NCI-H1694 treated with DMSO at 0.1 percent for 48 hours (cell line): ENCODE results near the gene SLC25A21.
"Not testable (repeated sequence)": the region's sequence is repeated elsewhere in the genome, so short reads cannot be mapped to it uniquely, and the experiment has no call there.

Experiments used
- DNase-seq: peaks from one replicate; lab custom pipeline; 2025; lab: John Stamatoyannopoulos, UW

Gene SLC25A21

DNA sequence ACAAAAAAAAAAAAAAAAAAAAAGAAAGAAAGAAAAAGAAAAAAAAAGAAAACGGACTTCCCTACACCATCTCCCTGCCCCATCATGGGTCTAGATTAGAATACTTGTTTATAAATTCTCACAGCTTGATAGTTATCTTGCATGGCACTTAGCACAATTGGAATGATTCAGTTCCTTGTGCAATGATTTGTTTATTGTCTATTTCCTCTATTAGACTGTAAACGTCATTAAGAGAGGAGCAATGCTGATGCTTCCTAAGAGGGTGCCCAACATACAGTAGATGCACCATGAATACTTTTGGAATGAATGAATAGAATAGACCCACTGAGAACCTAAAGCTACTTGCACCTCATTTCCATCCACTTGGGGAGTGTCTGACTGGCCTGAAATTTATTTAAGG, 469.9 kb downstream of the SLC25A21 start:
- DNase-seq: no peak

DNA sequence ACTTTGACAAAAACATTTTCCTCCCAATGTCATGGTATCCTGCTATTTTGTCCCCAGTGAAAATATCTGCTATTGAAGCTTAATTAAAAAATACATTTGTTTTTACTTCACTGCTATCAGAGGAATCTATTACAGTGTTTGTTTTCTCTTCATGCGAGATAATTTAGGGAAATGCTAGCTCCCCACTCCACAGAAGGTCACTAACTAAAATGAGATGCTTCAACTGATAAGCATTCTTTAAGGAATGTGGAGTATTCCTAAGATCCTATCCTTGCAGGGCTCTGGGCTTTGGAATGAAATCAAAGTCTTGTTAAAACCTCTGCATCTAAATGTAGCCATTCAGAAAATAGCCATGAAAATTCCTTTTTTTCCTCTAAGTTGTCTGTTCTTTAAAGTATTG, 471.3 kb downstream of the SLC25A21 start:
- DNase-seq: no peak

DNA sequence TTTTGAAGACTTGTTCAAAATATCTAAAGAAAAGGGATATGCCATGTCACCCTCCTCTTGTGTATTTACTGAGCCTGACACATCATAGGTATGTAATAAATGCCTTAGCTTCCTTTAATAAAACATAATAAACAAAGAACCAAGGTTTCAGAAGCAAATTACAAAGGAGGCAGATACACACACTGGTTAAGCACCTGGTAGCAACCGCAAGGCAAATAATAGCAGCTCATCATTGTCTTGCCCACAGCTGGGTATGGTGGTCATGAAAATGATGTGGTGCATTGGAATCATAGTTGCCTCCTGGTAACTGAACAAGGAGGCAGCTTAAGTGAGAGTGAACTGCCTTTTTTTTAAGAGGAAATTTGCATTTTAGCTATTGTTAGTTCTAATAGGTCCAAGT, 471.8 kb downstream of the SLC25A21 start:
- DNase-seq: no peak

DNA sequence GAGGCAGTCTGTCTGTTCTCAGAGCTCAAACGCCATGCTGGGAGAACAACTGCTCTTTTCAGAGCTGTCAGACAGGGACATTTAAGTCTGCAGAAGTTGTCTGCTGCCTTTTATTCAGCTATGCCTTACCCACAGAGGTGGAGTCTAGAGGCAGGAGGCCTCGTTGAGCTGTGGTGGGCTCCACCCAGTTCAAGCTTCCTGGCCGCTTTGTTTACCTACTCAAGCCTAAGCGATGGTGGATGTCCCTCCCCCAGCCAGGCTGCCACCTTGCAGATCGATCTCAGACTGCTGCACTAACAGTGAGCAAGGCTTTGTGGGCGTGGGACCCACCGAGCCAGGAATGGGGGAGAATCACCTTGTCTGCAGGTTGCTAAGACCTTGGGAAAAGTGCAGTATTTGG, 473.0 kb downstream of the SLC25A21 start:
- DNase-seq: not testable (repeated sequence)

DNA sequence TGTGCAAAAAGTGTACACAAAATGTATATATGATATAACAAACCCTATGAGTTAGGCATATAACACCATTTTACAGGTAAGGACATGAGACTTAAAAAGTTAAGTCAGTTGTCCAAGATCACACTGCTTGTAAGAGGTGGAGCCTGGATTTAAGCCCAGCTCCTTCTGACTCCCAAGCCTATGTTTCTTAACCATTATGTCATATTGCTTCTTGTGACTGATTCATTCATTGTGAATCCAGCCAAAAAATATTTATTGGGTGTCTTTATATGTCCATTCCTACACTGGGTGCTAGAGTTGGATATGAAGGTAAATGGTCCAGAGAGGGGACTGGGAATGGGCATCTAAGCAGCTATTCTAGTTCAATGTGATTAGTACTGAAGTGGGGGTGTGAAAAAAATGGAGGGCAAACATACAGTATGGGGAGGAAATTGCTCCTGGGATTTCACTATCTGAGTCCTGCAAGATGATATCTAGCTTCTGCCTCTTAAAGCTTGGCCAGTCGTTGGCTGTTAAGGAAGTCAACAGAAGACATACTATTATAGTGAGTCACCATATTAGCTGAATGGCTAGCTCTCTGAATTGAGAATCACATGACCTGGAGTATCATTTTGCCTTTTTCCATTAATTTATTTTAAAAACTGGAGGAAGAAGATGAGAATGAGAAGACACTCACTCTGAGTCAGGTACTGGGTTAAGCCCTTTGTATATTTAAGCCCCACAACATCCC, 481.9 kb downstream of the SLC25A21 start:
- DNase-seq: no peak

DNA sequence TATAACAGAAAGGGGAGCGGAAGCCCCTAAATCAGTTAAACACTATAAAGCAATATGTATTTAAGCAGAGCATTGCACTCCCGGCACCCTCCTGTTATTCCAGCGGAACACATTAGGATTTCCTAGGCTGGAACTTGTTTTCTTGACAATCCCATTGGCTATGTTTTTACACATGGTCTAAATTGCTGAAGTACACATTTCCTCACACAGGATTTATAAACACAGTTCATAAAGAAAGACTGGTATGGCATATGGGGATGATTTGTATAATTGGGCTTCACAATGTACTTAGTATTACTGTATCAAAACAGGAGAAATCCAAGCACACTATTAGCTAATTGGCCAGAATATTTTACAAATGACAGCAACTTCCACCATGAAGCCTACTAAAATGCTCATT, 487.5 kb downstream of the SLC25A21 start:
- DNase-seq: no peak

DNA sequence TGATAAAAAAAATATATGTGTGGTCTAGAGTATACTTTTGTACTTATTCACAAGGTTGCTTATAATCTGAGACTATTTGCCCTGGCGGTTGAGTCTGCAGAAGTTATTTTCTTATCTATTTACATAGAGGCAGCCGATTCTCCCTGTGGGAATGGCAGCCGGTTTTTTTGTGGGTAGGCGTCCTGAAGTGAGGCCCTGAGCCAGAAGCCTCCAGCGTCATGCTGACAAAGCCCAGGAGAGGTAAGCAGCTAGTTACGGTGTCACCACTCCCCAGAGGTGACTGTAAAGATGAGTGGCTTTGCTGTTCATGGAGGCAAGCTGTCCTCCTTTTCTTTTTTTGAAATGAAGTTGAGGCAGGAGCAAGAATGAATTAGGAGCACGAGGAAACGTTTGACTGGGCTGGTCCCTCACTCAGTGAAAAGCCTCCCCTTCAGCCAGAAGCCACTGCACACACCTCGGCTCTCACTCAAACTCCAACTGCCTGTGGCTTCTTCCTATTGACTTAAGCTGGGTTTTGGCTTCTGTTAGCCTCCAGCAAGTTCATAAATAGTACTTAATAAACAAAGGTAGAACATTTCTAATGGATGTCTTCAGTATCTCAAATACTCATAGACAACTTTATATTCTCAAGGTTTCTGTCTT, 489.2 kb downstream of the SLC25A21 start:
- DNase-seq: no peak

DNA sequence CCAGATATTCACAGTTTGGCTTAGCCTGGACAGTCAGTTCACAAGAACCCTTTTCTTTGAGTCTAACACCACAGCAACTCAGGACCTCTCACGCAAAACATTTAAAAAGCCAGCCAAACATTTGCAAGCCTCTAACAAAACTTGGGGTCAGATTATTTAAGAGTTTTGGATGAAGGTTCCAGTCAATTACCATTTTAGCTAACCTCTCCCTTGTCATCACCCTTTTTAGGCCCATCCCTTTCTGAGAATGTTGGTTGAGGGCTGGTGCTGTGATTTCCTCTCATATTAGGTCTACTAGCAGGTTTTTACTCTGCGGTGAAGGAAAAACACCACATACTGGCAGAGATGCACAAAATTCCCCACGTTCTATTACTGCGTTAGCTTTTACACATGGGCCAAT, 490.1 kb downstream of the SLC25A21 start:
- DNase-seq: no peak

DNA sequence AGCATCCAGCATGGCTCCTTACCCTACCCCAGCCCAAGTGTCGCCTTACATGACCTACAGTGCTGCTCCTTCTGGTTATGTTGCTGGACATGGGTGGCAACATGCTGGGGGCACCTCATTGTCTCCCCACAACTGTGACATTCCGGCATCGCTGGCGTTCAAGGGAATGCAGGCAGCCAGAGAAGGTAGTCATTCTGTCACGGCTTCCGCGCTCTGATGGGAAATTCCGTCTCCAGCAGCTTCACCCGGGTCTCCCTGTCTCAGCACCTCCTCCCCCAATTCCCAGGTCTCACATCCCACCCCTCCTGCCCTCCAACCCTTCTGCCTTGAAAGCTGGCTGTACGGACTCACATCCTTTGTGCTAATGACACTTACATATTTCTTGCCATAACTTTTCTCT, 496.2 kb downstream of the SLC25A21 start:
- DNase-seq: no peak

DNA sequence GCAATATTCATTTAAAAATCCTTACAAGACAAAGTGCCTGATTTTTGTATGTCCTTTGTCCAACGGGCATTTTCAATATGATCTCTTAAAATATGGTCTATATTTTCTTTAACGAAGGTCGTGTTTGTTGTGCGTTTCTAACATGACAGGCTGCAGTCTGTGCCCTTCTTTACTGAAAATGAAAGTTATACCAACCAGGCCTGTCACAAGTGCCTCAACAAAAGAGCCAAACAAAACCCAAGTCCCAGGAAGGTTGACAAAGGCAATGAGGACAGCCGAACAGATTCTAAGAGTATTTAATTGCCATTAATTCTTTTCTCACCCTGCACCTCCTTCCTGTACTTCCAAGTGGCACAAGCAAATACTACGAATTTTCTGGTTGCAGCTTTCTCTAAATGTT, 496.8 kb downstream of the SLC25A21 start:
- DNase-seq: no peak

DNA sequence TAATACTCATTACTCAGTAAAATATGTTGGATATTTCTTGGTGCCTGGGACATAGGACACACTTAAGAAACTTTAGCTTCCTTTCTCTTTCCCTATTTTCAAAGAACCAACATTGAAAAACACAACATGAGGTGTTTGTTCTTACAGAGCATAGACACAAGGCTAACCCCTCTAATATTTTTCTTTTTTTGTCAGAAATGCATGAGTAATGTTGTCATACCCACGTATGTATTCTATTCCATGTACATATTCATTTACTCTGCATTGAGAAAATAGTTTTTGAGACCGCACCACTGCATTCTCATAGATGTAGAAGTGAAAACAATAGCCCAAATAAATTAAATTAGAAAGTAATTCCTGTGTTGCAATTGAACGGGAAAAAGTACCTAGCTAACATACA, 497.7 kb downstream of the SLC25A21 start:
- no peak for DNase-seq

DNA sequence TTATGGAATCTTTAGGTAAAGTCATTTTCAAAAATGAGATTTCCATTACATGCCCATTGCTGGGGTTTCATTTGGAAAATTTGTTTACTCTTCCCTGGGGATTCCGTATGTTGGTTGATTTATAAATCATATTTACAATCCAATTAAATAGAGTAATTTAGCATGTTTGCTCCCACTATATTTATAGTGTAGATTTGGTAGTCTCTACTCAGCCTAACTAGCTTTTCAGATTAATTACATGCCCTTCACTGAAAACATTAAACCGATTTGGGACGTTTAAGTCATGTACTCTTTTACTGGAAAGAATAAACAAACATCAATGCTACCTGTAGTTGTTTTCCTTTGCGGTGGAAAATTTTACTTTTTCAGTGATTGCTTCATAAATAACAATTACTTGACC, 500.3 kb downstream of the SLC25A21 start:
- DNase-seq: no peak

DNA sequence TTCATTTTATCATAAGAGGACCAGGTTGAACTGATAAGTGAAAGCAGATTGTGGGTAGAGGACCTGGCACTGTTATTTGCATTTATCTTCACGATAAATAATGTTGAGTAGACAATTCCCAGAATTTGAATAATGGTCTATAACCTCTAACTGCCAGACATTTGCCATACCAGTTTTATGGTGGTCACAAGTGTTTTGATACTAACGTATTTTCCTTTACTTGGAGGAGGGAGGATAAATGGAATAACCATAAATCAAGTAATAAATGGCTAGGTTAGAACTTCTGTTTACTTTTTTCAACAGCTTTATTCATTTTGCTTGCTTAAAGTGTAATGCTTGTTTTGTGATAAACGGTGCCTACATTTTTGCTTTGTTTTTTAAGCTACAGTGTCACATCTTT, 501.3 kb downstream of the SLC25A21 start:
- DNase-seq: no peak

DNA sequence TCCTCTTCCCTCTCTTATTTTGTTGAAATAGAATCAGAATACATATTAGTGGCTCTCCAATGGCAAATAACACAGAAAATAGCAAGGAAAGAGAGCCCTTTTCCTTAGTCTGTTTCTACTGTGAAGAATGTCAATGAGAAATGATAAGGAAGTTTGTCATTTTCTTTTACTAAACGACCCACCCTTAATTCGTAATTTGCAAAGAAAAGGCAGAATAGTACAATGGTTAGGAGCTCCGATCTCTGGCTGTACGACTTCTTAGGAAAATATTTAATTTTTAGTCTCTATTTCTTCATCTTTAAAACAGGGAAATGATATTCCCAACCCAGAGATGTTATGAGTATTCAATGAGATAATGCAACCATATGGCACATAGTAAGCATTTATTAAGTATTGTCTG, 504.7 kb downstream of the SLC25A21 start:
- no peak for DNase-seq

DNA sequence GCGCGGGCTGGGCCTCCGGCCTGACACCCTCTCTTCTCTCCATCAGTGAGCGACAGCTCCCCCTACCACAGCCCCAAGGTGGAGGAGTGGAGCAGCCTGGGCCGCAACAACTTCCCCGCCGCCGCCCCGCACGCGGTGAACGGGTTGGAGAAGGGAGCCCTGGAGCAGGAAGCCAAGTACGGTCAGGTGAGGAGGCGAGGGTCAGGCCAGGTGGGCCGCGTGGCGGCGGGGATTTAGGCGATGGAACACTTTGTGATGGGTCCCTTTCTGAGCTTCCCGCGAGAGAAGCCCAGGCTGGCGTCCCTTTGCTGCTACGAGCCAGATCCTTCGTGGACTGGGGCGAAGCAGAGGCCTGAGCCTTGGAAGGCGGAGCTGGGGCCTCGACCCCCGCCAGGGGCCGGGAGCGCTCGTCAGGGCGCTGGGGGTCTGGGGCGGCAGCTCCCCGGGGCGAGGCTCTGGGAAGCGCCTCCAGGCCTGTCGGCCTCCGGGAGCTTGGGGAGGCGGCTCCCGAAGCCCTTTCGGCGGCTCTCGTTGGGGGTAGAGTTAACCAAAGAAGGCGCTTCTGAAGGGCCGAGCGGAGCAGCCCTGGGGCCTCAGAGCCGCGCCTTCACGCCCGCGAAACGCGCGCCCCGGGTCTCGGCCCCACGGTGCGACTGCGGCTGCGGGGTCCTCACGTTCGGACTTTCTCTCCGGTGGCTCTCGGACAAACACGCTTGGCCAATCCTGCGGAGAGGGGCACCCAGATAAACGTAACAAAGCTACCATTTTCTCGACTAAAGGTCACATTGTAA, 505.8 kb downstream of the SLC25A21 start:
- no peak for DNase-seq

DNA sequence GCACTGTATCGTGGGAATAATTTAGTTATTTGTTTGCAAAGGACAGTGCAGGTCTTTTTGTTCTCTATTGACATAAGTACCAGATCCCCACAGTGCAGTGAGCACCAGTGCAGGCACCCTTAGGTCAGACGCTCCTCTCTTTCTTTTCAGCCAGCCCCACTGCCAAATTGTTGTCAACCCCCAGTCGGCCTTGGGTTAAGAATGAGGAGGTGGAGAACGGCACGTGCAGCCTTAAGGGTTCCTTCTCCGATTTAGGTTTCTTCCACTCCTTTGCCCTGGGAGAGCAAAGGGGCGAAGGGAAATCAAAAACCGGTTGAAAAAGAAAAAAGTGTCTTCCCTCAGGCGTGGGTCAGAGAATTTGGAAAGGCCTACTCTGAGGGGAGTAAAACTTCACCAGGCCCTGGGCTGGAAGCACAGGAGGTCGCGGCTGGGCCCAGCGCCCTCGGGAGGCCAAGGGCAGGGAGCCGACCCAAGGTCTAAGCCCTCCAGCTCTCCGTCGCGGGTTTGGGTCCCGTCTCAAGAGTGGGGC, 506.5 kb downstream of the SLC25A21 start:
- DNase-seq: no peak

DNA sequence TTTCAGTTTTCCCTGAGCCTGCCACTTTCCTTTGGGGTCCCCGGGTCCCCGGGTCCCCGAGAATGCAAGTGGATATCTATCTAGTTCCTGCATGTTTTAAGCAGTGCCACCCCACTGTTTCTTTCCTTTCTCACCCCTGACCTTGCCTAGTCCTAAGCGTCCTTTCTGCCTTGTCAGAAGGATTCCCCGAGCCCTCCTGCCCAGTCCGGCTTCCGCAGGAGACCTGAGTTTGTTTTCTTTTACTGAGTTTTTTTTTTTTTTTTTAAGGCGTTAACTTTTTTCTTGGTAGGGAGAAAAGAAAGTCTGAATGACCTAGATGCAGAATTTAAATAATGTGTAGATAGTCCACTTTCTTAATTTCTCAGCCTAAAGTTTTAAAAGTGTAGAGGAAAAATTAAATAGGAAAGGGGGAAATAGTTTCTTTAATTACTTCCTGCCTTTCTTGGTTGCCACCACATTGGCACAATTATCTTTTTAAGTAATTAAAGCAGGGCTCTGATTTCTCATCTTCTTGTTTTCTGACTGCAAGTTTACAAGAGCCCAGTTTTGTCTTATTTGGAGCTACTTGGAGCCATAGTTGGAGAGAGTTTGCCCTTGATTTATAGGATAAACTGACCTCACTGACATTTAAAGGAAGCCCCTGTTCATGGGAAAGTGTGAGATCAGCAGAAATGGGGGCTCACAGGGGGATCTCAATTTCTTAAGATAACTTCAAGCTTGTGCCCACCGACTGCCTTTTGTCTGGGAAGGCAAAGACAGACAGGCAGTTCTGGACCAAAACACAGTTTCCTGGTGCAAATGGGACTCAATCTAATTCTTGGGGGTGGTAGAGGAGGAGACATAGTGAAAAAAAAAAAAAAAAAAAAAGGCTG, 507.8 kb downstream of the SLC25A21 start:
- DNase-seq: no peak

DNA sequence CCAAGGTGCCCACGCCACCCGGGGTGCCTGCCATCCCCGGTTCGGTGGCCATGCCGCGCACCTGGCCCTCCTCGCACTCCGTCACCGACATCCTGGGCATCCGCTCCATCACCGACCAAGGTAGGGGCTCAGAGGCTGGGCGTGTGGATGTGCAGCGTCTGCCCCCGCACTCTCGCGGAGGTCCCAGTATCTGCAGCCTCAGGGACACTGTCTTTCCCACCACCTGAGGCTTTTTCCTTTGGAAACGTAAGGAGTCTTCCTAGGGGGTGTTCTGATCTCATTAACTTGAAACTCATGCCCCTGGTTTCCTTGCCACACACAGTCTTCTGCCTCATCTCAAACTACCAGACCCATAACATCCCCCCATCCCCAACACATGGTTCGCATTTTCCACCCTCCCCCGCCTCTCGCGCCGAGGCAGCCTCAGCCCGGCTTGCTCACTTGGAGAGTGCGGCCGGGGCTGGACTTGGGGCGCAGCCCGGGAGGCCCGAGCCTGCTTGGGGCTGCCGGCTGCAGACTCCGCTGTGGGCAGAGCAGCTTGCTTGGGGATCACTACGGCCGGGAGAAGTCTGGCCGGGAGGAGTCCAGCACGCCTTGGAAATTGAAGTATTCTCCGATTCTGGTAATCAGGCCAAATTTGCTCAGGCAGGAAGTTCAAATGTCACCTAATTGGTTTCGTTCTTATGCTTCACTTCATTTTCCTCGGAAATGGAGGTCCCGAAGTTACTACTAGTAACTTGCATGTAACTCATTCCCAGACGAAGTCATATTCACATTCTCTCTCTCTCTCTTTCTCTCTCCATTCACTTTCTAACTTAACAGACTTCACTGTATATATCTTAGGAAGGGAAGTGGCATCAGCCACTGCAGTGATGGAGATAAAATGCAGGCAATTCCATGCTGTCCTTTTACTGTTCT, 508.7 kb downstream of the SLC25A21 start:
- no peak for DNase-seq

DNA sequence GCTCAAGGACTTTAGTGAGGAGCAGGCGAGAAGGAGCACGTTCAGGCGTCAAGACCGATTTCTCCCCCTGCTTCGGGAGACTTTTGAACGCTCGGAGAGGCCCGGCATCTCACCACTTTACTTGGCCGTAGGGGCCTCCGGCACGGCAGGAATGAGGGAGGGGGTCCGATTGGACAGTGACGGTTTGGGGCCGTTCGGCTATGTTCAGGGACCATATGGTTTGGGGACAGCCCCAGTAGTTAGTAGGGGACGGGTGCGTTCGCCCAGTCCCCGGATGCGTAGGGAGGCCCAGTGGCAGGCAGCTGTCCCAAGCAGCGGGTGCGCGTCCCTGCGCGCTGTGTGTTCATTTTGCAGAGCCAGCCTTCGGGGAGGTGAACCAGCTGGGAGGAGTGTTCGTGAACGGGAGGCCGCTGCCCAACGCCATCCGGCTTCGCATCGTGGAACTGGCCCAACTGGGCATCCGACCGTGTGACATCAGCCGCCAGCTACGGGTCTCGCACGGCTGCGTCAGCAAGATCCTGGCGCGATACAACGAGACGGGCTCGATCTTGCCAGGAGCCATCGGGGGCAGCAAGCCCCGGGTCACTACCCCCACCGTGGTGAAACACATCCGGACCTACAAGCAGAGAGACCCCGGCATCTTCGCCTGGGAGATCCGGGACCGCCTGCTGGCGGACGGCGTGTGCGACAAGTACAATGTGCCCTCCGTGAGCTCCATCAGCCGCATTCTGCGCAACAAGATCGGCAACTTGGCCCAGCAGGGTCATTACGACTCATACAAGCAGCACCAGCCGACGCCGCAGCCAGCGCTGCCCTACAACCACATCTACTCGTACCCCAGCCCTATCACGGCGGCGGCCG, 509.6 kb downstream of the SLC25A21 start:
- DNase-seq: peak; percentile 25

DNA sequence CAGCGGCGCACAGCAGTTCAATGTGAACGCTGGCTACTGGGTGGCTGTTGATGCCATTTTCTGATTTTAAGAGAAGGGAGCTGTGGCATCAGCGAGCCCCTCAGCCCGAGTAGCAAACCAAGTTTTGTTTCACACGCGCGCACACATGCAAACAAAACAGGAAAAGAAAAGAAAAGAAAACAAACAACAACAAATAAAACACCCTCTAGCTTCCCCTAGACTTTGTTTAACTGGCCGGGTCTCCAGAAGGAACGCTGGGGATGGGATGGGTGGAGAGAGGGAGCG, 510.2 kb downstream of the SLC25A21 start:
- no peak for DNase-seq
